MCF 10A (cell line): ENCODE measurements around the gene CPEB1. TPM values are rescaled to one million over a fixed set of nuclear protein-coding genes. Genes with fewer than 3 reads are reported as not detected.
"Not testable (repeated sequence)": the region's sequence is repeated elsewhere in the genome, so short reads cannot be mapped to it uniquely, and the experiment has no call there.

Source experiments
- BruUV-seq: library from RNA; stranded (reverse); fragments of 400-500 nt; replicated peaks from 2 replicates; lab custom pipeline; 2021; lab: Mats Ljungman, UMichigan
- CTCF ChIA-PET: fragments of 300-600 bp; sonication (Branson Sonifier 250); formaldehyde crosslinking; extraction: SDS; loops from one replicate; lab custom pipeline; 2021; ENCODE audit warnings: antibody characterized with exemption, inconsistent platforms; lab: Yijun Ruan, JAX
- POLR2A ChIA-PET: fragments of 300-600, 350-650 bp; sonication (Branson Sonifier 250); formaldehyde crosslinking; extraction: SDS; loops from one replicate; lab custom pipeline; 2020; ENCODE audit warnings: antibody characterized with exemption, inconsistent platforms; lab: Yijun Ruan, JAX
- DNase-seq: peaks from one replicate; pipeline ENCODE4 v3.0.0-alpha.2; 2018; ENCODE audit not compliant: unreplicated experiment
- H3K27ac Mint-ChIP-seq: one replicate; pipeline ENCODE4 v1.8.0; 2022; ENCODE audit warnings: mild to moderate bottlenecking, low read depth, mixed read lengths; ENCODE audit not compliant: unreplicated experiment
- H3K27me3 Mint-ChIP-seq: one replicate; pipeline ENCODE4 v1.8.0; 2022; ENCODE audit warnings: mixed read lengths; ENCODE audit not compliant: insufficient read depth, unreplicated experiment
- H3K36me3 Mint-ChIP-seq: one replicate; pipeline ENCODE4 v1.8.0; 2022; ENCODE audit warnings: mild to moderate bottlenecking, moderate library complexity, mixed read lengths; ENCODE audit not compliant: insufficient read depth, unreplicated experiment
- H3K4me1 Mint-ChIP-seq: one replicate; pipeline ENCODE4 v1.8.0; 2022; ENCODE audit warnings: mixed read lengths; ENCODE audit not compliant: insufficient read depth, unreplicated experiment
- H3K4me3 Mint-ChIP-seq: one replicate; pipeline ENCODE4 v1.8.0; 2022; ENCODE audit warnings: mild to moderate bottlenecking, moderate library complexity, mixed read lengths; ENCODE audit not compliant: unreplicated experiment
- H3K9me3 Mint-ChIP-seq: one replicate; pipeline ENCODE4 v1.8.0; 2022; ENCODE audit warnings: mixed read lengths; ENCODE audit not compliant: unreplicated experiment
- CTCF ChIP-seq: fragments of 200-600 bp; IDR thresholded peaks from one replicate; pipeline ENCODE4 v1.8.0; 2022; ENCODE audit warnings: antibody characterized with exemption, mild to moderate bottlenecking; ENCODE audit not compliant: unreplicated experiment
- intact Hi-C: fragments of 100-400 bp; cut with micrococcal nuclease; formaldehyde crosslinking; loops from 2 replicates; pipeline ENCODE4 v1.14.1; 2022
- total RNA-seq: library from RNA; stranded (reverse); gene quantifications from 2 replicates; pipeline ENCODE4 v1.2.3, GENCODE V29; 2022

Gene CPEB1
- total RNA-seq, 1 experiment from 2014 or later: not detected

DNA sequence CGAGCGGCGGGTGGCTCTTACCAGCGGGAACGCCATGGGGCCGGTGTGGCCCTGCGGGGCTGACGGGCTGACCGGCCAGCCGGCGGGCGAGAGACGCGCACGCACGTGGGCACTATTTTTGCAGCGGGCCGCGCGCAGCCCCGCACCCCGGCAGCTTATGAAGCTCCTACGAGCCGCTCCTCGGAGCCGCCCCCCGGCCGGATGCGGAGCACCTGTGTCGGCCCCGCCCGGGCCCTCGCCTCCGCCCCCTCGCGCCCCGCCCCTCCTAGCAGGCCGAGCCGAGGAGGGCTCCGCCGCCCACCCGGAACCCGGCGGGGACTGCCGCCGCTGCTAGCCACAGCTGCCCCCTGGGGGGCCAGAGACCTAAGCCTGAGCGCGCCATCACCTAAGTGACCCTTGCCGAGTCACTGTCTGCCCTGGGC is 683 bp upstream of the CPEB1 start:
- TF ChIP-seq CTCF: no peak
- DNase-seq: no peak
- BruUV-seq: no TSS peak
- Mint-ChIP-seq H3K4me1 (no peaks in the 10 kb centered on the region), H3K27me3 (peaks cover 47% of the 10 kb centered on the region), H3K4me3 (no peak overlapping the region), H3K36me3 (no peaks in the 10 kb centered on the region), H3K9me3 (no peaks in the 10 kb centered on the region), H3K27ac (no peak overlapping the region)
- ChIA-PET CTCF (no interaction called here), POLR2A (no interaction called here)
- intact Hi-C loops: no loop called here

- Mint-ChIP-seq H3K9me3 (no peaks in the 10 kb centered on the region), H3K27ac (no peak overlapping the region), H3K36me3 (no peaks in the 10 kb centered on the region), H3K4me1 (no peaks in the 10 kb centered on the region), H3K27me3 (peaks cover 44% of the 10 kb centered on the region), H3K4me3 (no peak overlapping the region)
- DNase-seq: no peak
- no peak for TF ChIP-seq CTCF
- ChIA-PET CTCF (no interaction called here), POLR2A (no interaction called here)
- intact Hi-C loops: no loop called here
- BruUV-seq: no TSS peak
Observed at GRCh38 chr15:82646250-82647044, 716 bp downstream of the CPEB1 start.

DNA sequence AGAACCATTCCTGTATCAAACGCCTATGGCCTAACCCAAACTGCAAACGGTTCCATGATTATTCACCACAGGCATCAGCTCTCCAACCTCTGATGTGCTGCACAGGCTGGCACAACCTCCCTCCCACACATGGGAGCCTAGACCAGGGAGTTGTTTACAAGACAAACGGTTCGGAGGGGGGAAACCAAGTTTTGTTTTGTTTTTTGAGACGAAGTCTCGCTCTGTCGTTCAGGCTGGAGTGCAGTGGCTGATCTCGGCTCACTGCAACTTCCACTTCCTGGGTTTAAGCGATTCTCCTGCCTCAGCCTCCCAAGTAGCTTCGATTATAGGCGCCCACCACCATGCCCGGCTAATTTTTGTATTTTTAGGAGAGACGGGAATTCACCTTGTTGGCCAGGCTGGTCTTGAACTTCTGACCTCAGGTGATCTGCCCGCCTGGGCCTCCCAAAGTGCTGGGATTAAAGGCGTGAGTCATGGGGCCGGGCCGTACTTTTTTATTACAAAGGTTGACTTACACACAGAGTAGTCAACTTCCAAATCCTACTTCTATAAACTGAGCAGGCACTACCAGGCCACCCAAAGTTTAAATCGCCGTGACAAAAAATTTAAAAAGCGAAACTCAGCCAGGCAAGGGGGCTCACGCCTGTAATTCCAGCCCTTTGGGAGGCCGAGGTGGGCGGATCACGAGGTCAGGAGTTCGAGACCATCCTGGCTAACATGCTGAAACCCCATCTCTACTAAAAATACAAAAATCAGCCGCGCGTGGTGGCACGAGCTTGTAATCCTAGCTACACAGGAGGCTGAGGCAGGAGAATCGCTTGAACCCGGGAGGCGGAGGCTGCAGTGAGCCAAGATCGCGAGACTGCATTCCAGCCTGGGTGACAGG is 2.0 kb downstream of the CPEB1 start:
- POLR2A ChIA-PET: interaction anchor here (0.6 kb wide), 2 partner anchors 110 to 1880 kb away, joined by 3 to 5 read pairs; no protein-coding TSS in a partner anchor
- H3K36me3 Mint-ChIP-seq, H3K9me3 Mint-ChIP-seq, intact Hi-C loops, H3K4me1 Mint-ChIP-seq, BruUV-seq, DNase-seq, H3K27ac Mint-ChIP-seq, H3K4me3 Mint-ChIP-seq, CTCF ChIA-PET: not testable (repeated sequence)
- H3K27me3 Mint-ChIP-seq: peaks cover 55% of the 10 kb centered on the region

- Mint-ChIP-seq H3K27me3 (peaks cover 55% of the 10 kb centered on the region), H3K9me3 (no peaks in the 10 kb centered on the region), H3K4me3 (no peak overlapping the region), H3K36me3 (no peaks in the 10 kb centered on the region), H3K4me1 (no peaks in the 10 kb centered on the region), H3K27ac (no peak overlapping the region)
- intact Hi-C loops: no loop called here
- DNase-seq: no peak
- no peak for TF ChIP-seq CTCF
- BruUV-seq: no TSS peak
- POLR2A ChIA-PET: interaction anchor here (0.6 kb wide), 1 partner anchor 56 kb away, joined by 3 read pairs; no protein-coding TSS in a partner anchor
- CTCF ChIA-PET: interaction anchor here (0.6 kb wide), 1 partner anchor 1673 kb away, joined by 3 read pairs; no protein-coding TSS in a partner anchor
Observed at GRCh38 chr15:82643992-82644391, 3.2 kb downstream of the CPEB1 start.
